Astrocyte (in vitro differentiated cells and primary cell): ENCODE results near the gene NUBP2. TPM values are rescaled to one million over a fixed set of nuclear protein-coding genes. Genes with fewer than 3 reads are reported as not detected.
A peak's percentile ranks its signal among the peaks of the same experiment; 100 is the strongest.

Experiments
- DNase-seq: peaks from one replicate; pipeline ENCODE4 v3.0.0-alpha.2; 2010; ENCODE audit warnings: low read depth
- FAIRE-seq: peaks from 2 replicates; lab custom pipeline; 2011; peaks lifted over from hg19 to GRCh38; lab: Jason Lieb, UNC
- H2AFZ ChIP-seq: 2 replicates; pipeline ENCODE4 v1.6.0; 2012; ENCODE audit warnings: low read depth, low read length, inconsistent platforms
- H3K27ac ChIP-seq: 2 replicates; pipeline ENCODE4 v1.5.1; 2011; ENCODE audit warnings: low read depth, low read length, inconsistent platforms
- H3K27me3 ChIP-seq: 2 replicates; pipeline ENCODE4 v1.6.0; 2011; ENCODE audit warnings: low read length, inconsistent platforms; ENCODE audit not compliant: insufficient read depth
- H3K36me3 ChIP-seq: 2 replicates; pipeline ENCODE4 v1.5.1; 2011; ENCODE audit warnings: low read length, inconsistent platforms; ENCODE audit not compliant: insufficient read depth
- H3K4me1 ChIP-seq: 2 replicates; pipeline ENCODE4 v1.5.1; 2011; ENCODE audit warnings: low read length, inconsistent platforms; ENCODE audit not compliant: insufficient read depth
- H3K4me2 ChIP-seq: 2 replicates; pipeline ENCODE4 v1.6.0; 2012; ENCODE audit warnings: low read length, inconsistent platforms
- H3K4me3 ChIP-seq: 2 replicates; pipeline ENCODE4 v1.5.1; 2011; ENCODE audit warnings: low read depth, mild to moderate bottlenecking, low read length, inconsistent platforms; ENCODE audit not compliant: insufficient read depth
- H3K79me2 ChIP-seq: 2 replicates; pipeline ENCODE4 v1.6.0; 2012; ENCODE audit warnings: mild to moderate bottlenecking, low read length, inconsistent platforms; ENCODE audit not compliant: insufficient read depth
- H3K9ac ChIP-seq: 2 replicates; pipeline ENCODE4 v1.6.0; 2012; ENCODE audit warnings: mild to moderate bottlenecking, low read length, inconsistent platforms
- H3K9me3 ChIP-seq: 2 replicates; pipeline ENCODE4 v1.5.1; 2012; ENCODE audit warnings: low read depth, mild to moderate bottlenecking, low read length, inconsistent platforms; ENCODE audit not compliant: insufficient read depth
- H4K20me1 ChIP-seq: 2 replicates; pipeline ENCODE4 v1.6.0; 2012; ENCODE audit warnings: low read length, inconsistent platforms; ENCODE audit not compliant: insufficient read depth
- H3K27ac Mint-ChIP-seq: one replicate; pipeline ENCODE4 v1.8.0; 2021; ENCODE audit warnings: mild to moderate bottlenecking, mixed read lengths; ENCODE audit not compliant: unreplicated experiment
- H3K27me3 Mint-ChIP-seq: one replicate; pipeline ENCODE4 v1.8.0; 2021; ENCODE audit warnings: low read depth, mixed read lengths; ENCODE audit not compliant: unreplicated experiment
- H3K36me3 Mint-ChIP-seq: one replicate; pipeline ENCODE4 v1.8.0; 2021; ENCODE audit warnings: low read depth, mixed read lengths; ENCODE audit not compliant: unreplicated experiment
- H3K4me1 Mint-ChIP-seq: one replicate; pipeline ENCODE4 v1.8.0; 2021; ENCODE audit warnings: low read depth, mixed read lengths; ENCODE audit not compliant: unreplicated experiment
- H3K4me3 Mint-ChIP-seq: one replicate; pipeline ENCODE4 v1.8.0; 2021; ENCODE audit warnings: mild to moderate bottlenecking, moderate library complexity, mixed read lengths; ENCODE audit not compliant: unreplicated experiment
- H3K9me3 Mint-ChIP-seq: one replicate; pipeline ENCODE4 v1.8.0; 2021; ENCODE audit warnings: mild to moderate bottlenecking, mixed read lengths; ENCODE audit not compliant: unreplicated experiment
- CTCF ChIP-seq: IDR thresholded peaks from 2 replicates; pipeline ENCODE4 v1.5.1; 2011; ENCODE audit warnings: low read depth, mild to moderate bottlenecking, inconsistent platforms, low read length, moderate library complexity; ENCODE audit not compliant: insufficient read depth
- EZH2 ChIP-seq: IDR thresholded peaks from 2 replicates; pipeline ENCODE4 v1.6.1; 2012; ENCODE audit warnings: mild to moderate bottlenecking, low read length, inconsistent platforms; ENCODE audit not compliant: insufficient read depth
- total RNA-seq: library from RNA; stranded (reverse); gene quantifications from 2 replicates; pipeline ENCODE4 v1.2.1, GENCODE V29; 2021

The NUBP2 gene
- total RNA-seq, 1 donor from 2014 or later: 41.4 TPM

- TF ChIP-seq EZH2 (no peak), CTCF (no peak)
- no peak overlapping the region for H3K9ac ChIP-seq
- H3K79me2 ChIP-seq: peaks cover 52% of the 10 kb centered on the region
- no peak overlapping the region for H3K4me2 ChIP-seq
- peaks cover 33% of the 10 kb centered on the region for H4K20me1 ChIP-seq
- H3K27me3 ChIP-seq: no peaks in the 10 kb centered on the region
- no peaks in the 10 kb centered on the region for H3K9me3 ChIP-seq
- H3K9me3 Mint-ChIP-seq: no peaks in the 10 kb centered on the region
- H3K27me3 Mint-ChIP-seq: no peaks in the 10 kb centered on the region
- H3K27ac Mint-ChIP-seq: no peak overlapping the region
- peaks cover 2% of the 10 kb centered on the region for H3K36me3 ChIP-seq
- H3K4me3 ChIP-seq: no peak overlapping the region
- no peaks in the 10 kb centered on the region for H3K4me1 Mint-ChIP-seq
- no peak for DNase-seq
- peaks cover 4% of the 10 kb centered on the region for H3K4me1 ChIP-seq
- no peak overlapping the region for H2AFZ ChIP-seq
- no peak overlapping the region for H3K4me3 Mint-ChIP-seq
- no peak overlapping the region for H3K27ac ChIP-seq
- no peak for FAIRE-seq
- H3K36me3 Mint-ChIP-seq: no peaks in the 10 kb centered on the region
Measured at GRCh38 chr16:1787322-1788094, 4.7 kb downstream of the NUBP2 start.

DNA sequence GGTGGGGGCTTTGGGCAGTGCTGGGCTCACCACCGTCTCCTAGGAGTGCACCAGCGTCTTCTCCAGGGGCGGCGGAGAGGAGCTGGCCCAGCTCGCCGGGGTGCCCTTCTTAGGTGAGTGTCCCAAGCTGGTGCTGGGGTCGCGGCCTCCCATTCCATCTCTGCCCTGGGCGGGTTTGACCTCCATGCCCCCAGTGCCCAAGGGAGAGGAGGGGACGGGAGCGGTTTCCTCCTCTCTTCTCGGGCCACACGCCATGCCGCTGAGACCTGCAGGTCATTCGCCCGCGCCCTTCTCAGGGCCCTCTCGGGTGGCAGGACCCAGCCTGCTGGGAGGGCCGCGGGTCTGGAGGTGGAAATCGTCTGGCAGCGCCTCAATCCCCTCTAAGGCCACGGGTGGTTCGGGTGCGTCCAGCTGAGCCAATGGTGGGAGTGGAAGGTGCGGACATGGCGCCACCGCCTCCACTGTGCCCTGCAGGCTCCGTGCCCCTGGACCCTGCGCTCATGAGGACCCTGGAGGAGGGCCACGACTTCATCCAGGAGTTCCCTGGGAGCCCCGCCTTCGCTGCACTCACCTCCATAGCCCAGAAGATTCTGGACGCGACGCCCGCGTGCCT is 5.4 kb downstream of the NUBP2 start:
- Histone ChIP-seq H3K27ac (no peak overlapping the region), H3K4me1 (peaks cover 4% of the 10 kb centered on the region), H3K79me2 (peaks cover 49% of the 10 kb centered on the region), H3K36me3 (peaks cover 2% of the 10 kb centered on the region), H2AFZ (no peak overlapping the region), H3K27me3 (no peaks in the 10 kb centered on the region), H3K9me3 (no peaks in the 10 kb centered on the region), H3K9ac (no peak overlapping the region), H3K4me3 (no peak overlapping the region), H3K4me2 (no peak overlapping the region), H4K20me1 (peaks cover 33% of the 10 kb centered on the region)
- DNase-seq (no peak), FAIRE-seq (no peak)
- no peaks in the 10 kb centered on the region for H3K9me3 Mint-ChIP-seq
- H3K27me3 Mint-ChIP-seq: no peaks in the 10 kb centered on the region
- H3K27ac Mint-ChIP-seq: no peak overlapping the region
- TF ChIP-seq CTCF (no peak), EZH2 (no peak)
- no peak overlapping the region for H3K4me3 Mint-ChIP-seq
- no peaks in the 10 kb centered on the region for H3K4me1 Mint-ChIP-seq
- H3K36me3 Mint-ChIP-seq: no peaks in the 10 kb centered on the region

DNA sequence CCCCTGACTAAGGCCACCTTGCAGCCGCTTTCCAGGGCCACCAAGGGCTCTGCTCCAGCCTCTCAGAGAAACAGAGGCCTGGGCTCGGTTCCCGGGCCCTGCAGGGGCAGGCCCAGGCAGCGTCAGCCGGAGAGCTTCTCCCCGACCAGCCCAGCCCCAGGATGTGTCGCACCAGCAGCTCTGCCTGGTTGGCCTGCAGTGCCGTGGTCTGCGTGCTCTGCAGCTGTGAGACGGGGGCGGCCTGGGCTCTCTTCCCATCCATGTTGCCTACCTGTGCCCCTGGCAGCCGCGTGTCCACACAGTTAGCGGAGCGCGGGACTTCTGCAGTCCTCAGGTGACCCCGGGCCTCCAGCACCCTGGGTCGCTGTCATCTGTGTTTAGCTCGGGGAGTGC is 5.9 kb downstream of the NUBP2 start:
- peaks cover 4% of the 10 kb centered on the region for H3K4me1 ChIP-seq
- H3K36me3 ChIP-seq: peaks cover 2% of the 10 kb centered on the region
- H3K9ac ChIP-seq: no peak overlapping the region
- no peak overlapping the region for H3K4me2 ChIP-seq
- H3K27ac ChIP-seq: no peak overlapping the region
- no peak overlapping the region for H3K4me3 ChIP-seq
- no peaks in the 10 kb centered on the region for H3K27me3 Mint-ChIP-seq
- peak overlapping the region; percentile 60 for H3K4me3 Mint-ChIP-seq
- no peaks in the 10 kb centered on the region for H3K27me3 ChIP-seq
- H2AFZ ChIP-seq: no peak overlapping the region
- no peaks in the 10 kb centered on the region for H3K36me3 Mint-ChIP-seq
- H3K79me2 ChIP-seq: peaks cover 45% of the 10 kb centered on the region
- H4K20me1 ChIP-seq: peaks cover 33% of the 10 kb centered on the region
- no peak overlapping the region for H3K27ac Mint-ChIP-seq
- H3K4me1 Mint-ChIP-seq: no peaks in the 10 kb centered on the region
- FAIRE-seq (no peak), DNase-seq (no peak)
- no peaks in the 10 kb centered on the region for H3K9me3 Mint-ChIP-seq
- TF ChIP-seq CTCF (no peak), EZH2 (no peak)
- no peaks in the 10 kb centered on the region for H3K9me3 ChIP-seq
